Parathyroid adenoma (tissue), 2 donors: ENCODE measurements around the gene CIRBP.

Source experiments
- H2AFZ ChIP-seq: fragments of 300-600 bp; sonication (generic); one replicate; pipeline ENCODE4 v1.7.0; 2017; ENCODE audit warnings: antibody characterized with exemption, mild to moderate bottlenecking
- H3K27ac ChIP-seq: fragments of 300-600 bp; sonication (generic); one replicate; pipeline ENCODE4 v1.7.0; 2017
- H3K27me3 ChIP-seq: fragments of 300-600 bp; sonication (generic); one replicate; pipeline ENCODE4 v1.7.0; 2017; ENCODE audit warnings: low read length; ENCODE audit not compliant: control insufficient read depth, insufficient read depth
- H3K36me3 ChIP-seq: fragments of 300-600 bp; sonication (generic); one replicate; pipeline ENCODE4 v1.7.0; 2017; ENCODE audit warnings: low read length; ENCODE audit not compliant: control insufficient read depth, insufficient read depth
- H3K4me1 ChIP-seq: fragments of 300-600 bp; sonication (generic); one replicate; pipeline ENCODE4 v1.7.0; 2017; ENCODE audit warnings: control low read depth
- H3K4me2 ChIP-seq: fragments of 300-600 bp; sonication (generic); one replicate; pipeline ENCODE4 v1.7.0; 2017; ENCODE audit warnings: low read length
- H3K4me3 ChIP-seq: fragments of 300-600 bp; sonication (generic); one replicate; pipeline ENCODE4 v1.7.0; 2017; ENCODE audit warnings: low read depth, low read length
- H3K79me2 ChIP-seq: fragments of 300-600 bp; sonication (generic); one replicate; pipeline ENCODE4 v1.7.0; 2017; ENCODE audit warnings: control low read depth
- H3K9ac ChIP-seq: fragments of 300-600 bp; sonication (generic); one replicate; pipeline ENCODE4 v1.7.0; 2017; ENCODE audit warnings: mild to moderate bottlenecking
- H3K9me3 ChIP-seq: fragments of 300-600 bp; sonication (generic); one replicate; pipeline ENCODE4 v1.7.0; 2017; ENCODE audit warnings: low read length; ENCODE audit not compliant: control insufficient read depth
- CTCF ChIP-seq: fragments of 300-600 bp; sonication (generic); IDR thresholded peaks from one replicate; pipeline ENCODE4 v1.7.0; 2017; ENCODE audit warnings: antibody characterized with exemption, mild to moderate bottlenecking
- donor health status: primary hyperparathyroidism.

The CIRBP gene

GRCh38 chr19:1221904-1222255, 47.3 kb upstream of the CIRBP start:
- Histone ChIP-seq H3K27me3 (no peaks in the 10 kb centered on the region), H3K9me3 (no peaks in the 10 kb centered on the region), H3K9ac (no peak overlapping the region), H3K27ac (no peak overlapping the region), H3K36me3 (no peaks in the 10 kb centered on the region), H3K4me3 (no peak overlapping the region), H3K79me2 (peaks cover 64% of the 10 kb centered on the region), H2AFZ (no peak overlapping the region), H3K4me1 (no peaks in the 10 kb centered on the region), H3K4me2 (no peak overlapping the region)
- TF ChIP-seq CTCF, result no peak

GRCh38 chr19:1222394-1222793, 46.7 kb upstream of the CIRBP start:
- H3K9ac ChIP-seq, result no peak overlapping the region
- H3K4me3 ChIP-seq, result no peak overlapping the region
- peaks cover 60% of the 10 kb centered on the region for H3K79me2 ChIP-seq
- TF ChIP-seq CTCF, result no peak
- no peaks in the 10 kb centered on the region for H3K36me3 ChIP-seq
- no peaks in the 10 kb centered on the region for H3K9me3 ChIP-seq
- no peaks in the 10 kb centered on the region for H3K4me1 ChIP-seq
- no peak overlapping the region for H2AFZ ChIP-seq
- H3K27ac ChIP-seq, result no peak overlapping the region
- no peak overlapping the region for H3K4me2 ChIP-seq
- no peaks in the 10 kb centered on the region for H3K27me3 ChIP-seq

- Histone ChIP-seq H2AFZ (no peak overlapping the region), H3K4me1 (no peaks in the 10 kb centered on the region), H3K9ac (no peak overlapping the region), H3K27ac (no peak overlapping the region), H3K36me3 (no peaks in the 10 kb centered on the region), H3K4me2 (no peak overlapping the region), H3K79me2 (peaks cover 52% of the 10 kb centered on the region), H3K9me3 (no peaks in the 10 kb centered on the region), H3K27me3 (no peaks in the 10 kb centered on the region), H3K4me3 (no peak overlapping the region)
- TF ChIP-seq CTCF, result peak; percentile 29
Observed at GRCh38 chr19:1223018-1223855, 45.9 kb upstream of the CIRBP start.

- Histone ChIP-seq H3K27me3 (no peaks in the 10 kb centered on the region), H3K9ac (no peak overlapping the region), H3K4me3 (no peak overlapping the region), H3K4me2 (no peak overlapping the region), H3K36me3 (no peaks in the 10 kb centered on the region), H3K27ac (no peak overlapping the region), H2AFZ (no peak overlapping the region), H3K4me1 (no peaks in the 10 kb centered on the region), H3K79me2 (peaks cover 43% of the 10 kb centered on the region), H3K9me3 (no peaks in the 10 kb centered on the region)
- no peak for TF ChIP-seq CTCF
Observed at GRCh38 chr19:1224047-1224825, 44.9 kb upstream of the CIRBP start.
